ENCODE measurements around the gene NAV3.

- TF ChIP-seq POLR2A (IDR thresholded peaks at IDR 0.05) = no peak
- TF ChIP-seq, protein P1, sequence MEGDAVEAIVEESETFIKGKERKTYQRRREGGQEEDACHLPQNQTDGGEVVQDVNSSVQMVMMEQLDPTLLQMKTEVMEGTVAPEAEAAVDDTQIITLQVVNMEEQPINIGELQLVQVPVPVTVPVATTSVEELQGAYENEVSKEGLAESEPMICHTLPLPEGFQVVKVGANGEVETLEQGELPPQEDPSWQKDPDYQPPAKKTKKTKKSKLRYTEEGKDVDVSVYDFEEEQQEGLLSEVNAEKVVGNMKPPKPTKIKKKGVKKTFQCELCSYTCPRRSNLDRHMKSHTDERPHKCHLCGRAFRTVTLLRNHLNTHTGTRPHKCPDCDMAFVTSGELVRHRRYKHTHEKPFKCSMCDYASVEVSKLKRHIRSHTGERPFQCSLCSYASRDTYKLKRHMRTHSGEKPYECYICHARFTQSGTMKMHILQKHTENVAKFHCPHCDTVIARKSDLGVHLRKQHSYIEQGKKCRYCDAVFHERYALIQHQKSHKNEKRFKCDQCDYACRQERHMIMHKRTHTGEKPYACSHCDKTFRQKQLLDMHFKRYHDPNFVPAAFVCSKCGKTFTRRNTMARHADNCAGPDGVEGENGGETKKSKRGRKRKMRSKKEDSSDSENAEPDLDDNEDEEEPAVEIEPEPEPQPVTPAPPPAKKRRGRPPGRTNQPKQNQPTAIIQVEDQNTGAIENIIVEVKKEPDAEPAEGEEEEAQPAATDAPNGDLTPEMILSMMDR (IDR thresholded peaks at IDR 0.05 in 8 of 11, conservative IDR thresholded peaks at IDR 0.05 in 3 of 11) = no peak
Measured at GRCh38 chr12:77785211-77785610, 45.5 kb upstream of the NAV3 start.

Data from spleen (tissue), 7 donors.